ENCODE results near the gene BCAR3.

DNA sequence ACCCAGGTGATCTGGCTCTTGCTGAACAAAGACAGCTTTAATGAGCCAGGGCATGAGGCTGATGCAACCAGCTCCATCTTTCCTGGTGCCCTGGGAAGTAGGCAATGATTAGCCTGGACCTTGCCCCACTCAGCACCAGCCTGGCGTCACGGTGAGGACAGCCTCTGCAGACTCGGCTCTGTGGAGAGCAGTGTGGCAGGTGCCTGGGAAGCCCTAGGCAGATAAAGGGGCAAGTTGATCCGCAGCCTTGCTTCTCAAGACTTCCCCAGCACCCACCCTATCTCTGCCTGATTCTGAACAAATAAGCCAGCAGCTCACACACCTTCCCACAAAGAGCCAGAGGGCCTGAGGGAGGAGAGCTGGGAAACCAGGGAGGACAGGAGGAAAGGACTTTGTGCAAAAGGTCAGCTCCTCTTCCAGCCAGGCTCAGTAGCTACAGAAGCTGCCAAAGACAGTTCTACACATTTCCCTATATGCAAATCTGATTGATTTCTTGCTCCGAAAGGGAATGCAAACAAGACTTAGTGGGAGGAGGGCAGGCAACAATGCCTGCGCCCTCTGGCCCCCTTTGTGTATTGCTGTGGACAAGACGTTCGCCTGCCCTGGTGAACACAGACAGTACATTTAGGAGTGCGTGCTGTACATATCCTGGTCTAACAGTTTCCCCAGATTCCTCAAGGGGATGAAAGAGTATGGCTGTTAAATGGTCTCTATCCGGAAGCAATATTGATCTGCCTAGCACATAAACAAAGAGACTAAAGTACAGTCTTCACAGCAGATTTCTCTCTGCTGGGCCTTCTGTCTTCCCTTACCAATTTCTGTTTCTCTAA lies 63.8 kb downstream of the BCAR3 start:
- TF ChIP-seq TAF1 (IDR thresholded peaks at IDR 0.05; ENCODE audit: borderline replicate concordance, low read depth, low read length) (no peak), POLR2A (IDR thresholded peaks at IDR 0.05; ENCODE audit: low read depth, low read length) (no peak), POLR2AphosphoS5 (IDR thresholded peaks at IDR 0.05; ENCODE audit: low read depth, low read length) (no peak)

Data from GM12892 (cell line).